Measurements from ENCODE around the gene SLC25A34. TPM values are rescaled to one million over a fixed set of nuclear protein-coding genes. Genes with fewer than 3 reads are reported as not detected.

Gene SLC25A34
- total RNA-seq, 2 experiments from 2014 or later = 1.9 to 2.8 TPM

GRCh38 chr1:15723631-15724246, 12.3 kb upstream of the SLC25A34 start:
- ChIA-PET CTCF (no interaction called here), POLR2A (no interaction called here)
- no peak for TF ChIP-seq CTCF (IDR thresholded peaks at IDR 0.05)
- H3K36me3 ChIP-seq (ENCODE audit: insufficient read depth, low read length) = peaks cover 81% of the 10 kb centered on the region
- no peaks in the 10 kb centered on the region for H3K4me1 ChIP-seq (ENCODE audit: insufficient read depth, low read length)
- no peaks in the 10 kb centered on the region for H3K9me3 ChIP-seq (ENCODE audit: control insufficient read depth in 1 of 2, insufficient read depth in 1 of 2, low read length in 2 of 2)
- intact Hi-C loops (cut with DNase I, micrococcal nuclease) = no loop called here
- no peak for DNase-seq
- Mint-ChIP-seq H3K4me3 (no peak overlapping the region), H3K9me3 (no peaks in the 10 kb centered on the region), H3K4me1 (ENCODE audit: low read depth) (no peaks in the 10 kb centered on the region), H3K36me3 (ENCODE audit: low read depth) (peaks cover 61% of the 10 kb centered on the region), H3K27ac (no peak overlapping the region), H3K27me3 (no peaks in the 10 kb centered on the region)
- no peak overlapping the region for H3K27ac ChIP-seq (ENCODE audit: low read depth in 1 of 2, low read length in 2 of 2)
- no peak overlapping the region for H3K4me3 ChIP-seq (ENCODE audit: low read length)
- no peak for ATAC-seq (ENCODE audit: poor library complexity)
- H3K27me3 ChIP-seq (ENCODE audit: control insufficient read depth in 1 of 2, insufficient read depth in 2 of 2, low read length in 2 of 2) = no peaks in the 10 kb centered on the region

- Mint-ChIP-seq H3K27me3 (no peaks in the 10 kb centered on the region), H3K36me3 (ENCODE audit: low read depth) (peaks cover 57% of the 10 kb centered on the region), H3K4me3 (no peak overlapping the region), H3K9me3 (no peaks in the 10 kb centered on the region), H3K27ac (no peak overlapping the region), H3K4me1 (ENCODE audit: low read depth) (no peaks in the 10 kb centered on the region)
- no peaks in the 10 kb centered on the region for H3K9me3 ChIP-seq (ENCODE audit: control insufficient read depth in 1 of 2, insufficient read depth in 1 of 2, low read length in 2 of 2)
- ChIA-PET CTCF (no interaction called here), POLR2A (no interaction called here)
- H3K27me3 ChIP-seq (ENCODE audit: control insufficient read depth in 1 of 2, insufficient read depth in 2 of 2, low read length in 2 of 2) = no peaks in the 10 kb centered on the region
- TF ChIP-seq CTCF (IDR thresholded peaks at IDR 0.05) = no peak
- peaks cover 79% of the 10 kb centered on the region for H3K36me3 ChIP-seq (ENCODE audit: insufficient read depth, low read length)
- DNase-seq (no peak), ATAC-seq (ENCODE audit: poor library complexity) (no peak)
- no peak overlapping the region for H3K27ac ChIP-seq (ENCODE audit: low read depth in 1 of 2, low read length in 2 of 2)
- H3K4me3 ChIP-seq (ENCODE audit: low read length) = no peak overlapping the region
- no peaks in the 10 kb centered on the region for H3K4me1 ChIP-seq (ENCODE audit: insufficient read depth, low read length)
- intact Hi-C loops (cut with DNase I, micrococcal nuclease) = no loop called here
Measured at GRCh38 chr1:15724949-15725880, 10.8 kb upstream of the SLC25A34 start.

- POLR2A ChIA-PET = no interaction called here
- Mint-ChIP-seq H3K4me3 (no peak overlapping the region), H3K9me3 (no peaks in the 10 kb centered on the region), H3K27me3 (no peaks in the 10 kb centered on the region), H3K4me1 (ENCODE audit: low read depth) (no peaks in the 10 kb centered on the region), H3K27ac (no peak overlapping the region), H3K36me3 (ENCODE audit: low read depth) (peaks cover 47% of the 10 kb centered on the region)
- no peak for TF ChIP-seq CTCF (IDR thresholded peaks at IDR 0.05)
- Histone ChIP-seq H3K4me3 (ENCODE audit: low read length) (no peak overlapping the region), H3K4me1 (ENCODE audit: insufficient read depth, low read length) (no peaks in the 10 kb centered on the region), H3K27ac (ENCODE audit: low read depth in 1 of 2, low read length in 2 of 2) (no peak overlapping the region), H3K36me3 (ENCODE audit: insufficient read depth, low read length) (peaks cover 76% of the 10 kb centered on the region), H3K9me3 (ENCODE audit: control insufficient read depth in 1 of 2, insufficient read depth in 1 of 2, low read length in 2 of 2) (no peaks in the 10 kb centered on the region), H3K27me3 (ENCODE audit: control insufficient read depth in 1 of 2, insufficient read depth in 2 of 2, low read length in 2 of 2) (no peaks in the 10 kb centered on the region)
- CTCF ChIA-PET = interaction anchor here (0.6 kb wide), 1 partner anchor 151 kb away, joined by 3 read pairs; no protein-coding TSS in a partner anchor
- DNase-seq (no peak), ATAC-seq (ENCODE audit: poor library complexity) (no peak)
- intact Hi-C loops (cut with DNase I, micrococcal nuclease) = no loop called here
Measured at GRCh38 chr1:15726508-15726907, 9.6 kb upstream of the SLC25A34 start.

Data from CD4-positive, alpha-beta T cell (primary cell).